Esophagus squamous epithelium (tissue), 5 donors: ENCODE data around the gene NRXN2. TPM values are rescaled to one million over a fixed set of nuclear protein-coding genes. Genes with fewer than 3 reads are reported as not detected.

Experiments used
- DNase-seq: peaks from one replicate; lab custom pipeline; 2025; lab: John Stamatoyannopoulos, UW
- H3K27ac ChIP-seq, 4 donors: fragments of 200-600 bp; sonication (generic); one replicate each; pipeline ENCODE4 v1.5.1; 2016 to 2019; ENCODE audit warnings: mild to moderate bottlenecking in 1 of 4
- H3K27me3 ChIP-seq, 4 donors: fragments of 200-600 bp; sonication (generic); 1 replicate in 3 of 4; 2 replicates in 1 of 4; pipeline versions ENCODE4 v1.5.1 to v1.6.0; 2017 to 2021; ENCODE audit warnings: antibody characterized with exemption in 1 of 4
- H3K36me3 ChIP-seq, 3 donors: fragments of 200-600 bp; sonication (generic); one replicate each; pipeline ENCODE4 v1.5.1; 2016 to 2019
- H3K4me1 ChIP-seq, 3 donors: fragments of 200-600 bp; sonication (generic); one replicate each; pipeline ENCODE4 v1.5.1; 2017 to 2019
- H3K4me3 ChIP-seq, 4 donors: fragments of 200-600 bp; sonication (generic); 1 replicate in 3 of 4; 2 replicates in 1 of 4; pipeline ENCODE4 v1.5.1; 2016 to 2019; ENCODE audit warnings: mild to moderate bottlenecking in 2 of 4, moderate library complexity in 1 of 4
- H3K9me3 ChIP-seq, 3 donors: fragments of 200-600 bp; sonication (generic); one replicate each; pipeline ENCODE4 v1.5.1; 2016 to 2019
- CTCF ChIP-seq, 6 experiments: fragments of 450-650 bp in 4 of 6; fragments of 200-600 bp in 2 of 6; sonication (generic) in 2 of 6; IDR thresholded peaks; one replicate each; pipeline ENCODE4 v1.5.1; 2016 to 2019; ENCODE audit warnings: antibody characterized with exemption in 6 of 6, mild to moderate bottlenecking in 4 of 6, moderate library complexity in 4 of 6
- POLR2A ChIP-seq, 4 donors: fragments of 450-650 bp; IDR thresholded peaks; one replicate each; pipeline ENCODE4 v1.6.1; 2017; ENCODE audit warnings: antibody characterized with exemption in 4 of 4, mild to moderate bottlenecking in 4 of 4, moderate library complexity in 3 of 4
- WGBS, 2 donors: methylation state at CpG; one replicate each; pipeline ENCODE4 v1.1.5; 2018; 5-methylcytosine and 5-hydroxymethylcytosine counted together
- intact Hi-C: fragments of 100-400 bp; cut with DNase I; formaldehyde crosslinking; loops from one replicate; pipeline ENCODE4 v1.15.0; 2022
- total RNA-seq, 4 donors: library from RNA; depleted of rRNA; stranded (reverse); fragments of >200 nt; gene quantifications; one replicate each; pipeline ENCODE4 v1.1.0, GENCODE V29; 2016
- donor health status: DM: yes; HTN: yes; CAD: no.

Gene NRXN2
- total RNA-seq, 4 donors from 2014 or later = 0.38 TPM; not detected in 3

GRCh38 chr11:64675450-64676260 lies 47.3 kb downstream of the NRXN2 start:
- DNase-seq = no peak
- Histone ChIP-seq H3K27me3 (peaks cover 0 to 84% (median 0%) of the 10 kb centered on the region in 4 donors), H3K4me1 (peaks cover 0 to 16% (median 9%) of the 10 kb centered on the region in 3 donors), H3K27ac (no peak overlapping the region), H3K4me3 (no peak overlapping the region), H3K36me3 (no peaks in the 10 kb centered on the region), H3K9me3 (no peaks in the 10 kb centered on the region)
- TF ChIP-seq CTCF (IDR thresholded peaks at IDR 0.05) = no peak
- TF ChIP-seq POLR2A (IDR thresholded peaks at IDR 0.05) = no peak
- WGBS, 2 donors = 43 to 63% methylated on average over 6 to 9 of the region's 19 CpGs
- intact Hi-C loops = no loop called here

- 70 to 92% methylated on average over 2 of the region's 2 CpGs for WGBS, 2 donors
- intact Hi-C loops = no loop called here
- no peak overlapping the region for H3K27ac ChIP-seq
- peaks cover 0 to 16% (median 9%) of the 10 kb centered on the region in 3 donors for H3K4me1 ChIP-seq
- H3K36me3 ChIP-seq = no peaks in the 10 kb centered on the region
- no peak for TF ChIP-seq POLR2A (IDR thresholded peaks at IDR 0.05)
- TF ChIP-seq CTCF (IDR thresholded peaks at IDR 0.05) = no peak
- H3K9me3 ChIP-seq = no peaks in the 10 kb centered on the region
- H3K27me3 ChIP-seq = peaks cover 0 to 93% (median 0%) of the 10 kb centered on the region in 4 donors
- no peak overlapping the region for H3K4me3 ChIP-seq
- DNase-seq = no peak
These were observed 48.2 kb downstream of the NRXN2 start for GRCh38 chr11:64674774-64675173.

- Histone ChIP-seq H3K36me3 (no peaks in the 10 kb centered on the region), H3K9me3 (no peaks in the 10 kb centered on the region), H3K27ac (no peak overlapping the region), H3K4me1 (peaks cover 0 to 16% (median 9%) of the 10 kb centered on the region in 3 donors), H3K27me3 (peaks cover 0 to 100% (median 0%) of the 10 kb centered on the region in 4 donors), H3K4me3 (no peak overlapping the region)
- TF ChIP-seq CTCF (IDR thresholded peaks at IDR 0.05) (no peak), POLR2A (IDR thresholded peaks at IDR 0.05) (no peak)
- no peak for DNase-seq
- intact Hi-C loops = no loop called here
- 77 to 80% methylated on average over 1 of the region's 1 CpG for WGBS, 2 donors
These were observed 49.7 kb downstream of the NRXN2 start for GRCh38 chr11:64673279-64673678.

- no peak overlapping the region for H3K4me3 ChIP-seq
- intact Hi-C loops = no loop called here
- 78 to 81% methylated on average over 2 of the region's 2 CpGs for WGBS, 2 donors
- peaks cover 0 to 99% (median 0%) of the 10 kb centered on the region in 4 donors for H3K27me3 ChIP-seq
- DNase-seq = no peak
- H3K36me3 ChIP-seq = no peaks in the 10 kb centered on the region
- no peak overlapping the region for H3K27ac ChIP-seq
- H3K4me1 ChIP-seq = peaks cover 0 to 16% (median 9%) of the 10 kb centered on the region in 3 donors
- no peaks in the 10 kb centered on the region for H3K9me3 ChIP-seq
- TF ChIP-seq CTCF (IDR thresholded peaks at IDR 0.05) (no peak), POLR2A (IDR thresholded peaks at IDR 0.05) (no peak)
These were observed 50.1 kb downstream of the NRXN2 start for GRCh38 chr11:64672875-64673274.

GRCh38 chr11:64670975-64671374 lies 52.0 kb downstream of the NRXN2 start:
- peaks cover 0 to 92% (median 0%) of the 10 kb centered on the region in 4 donors for H3K27me3 ChIP-seq
- no peak overlapping the region for H3K4me3 ChIP-seq
- no peaks in the 10 kb centered on the region for H3K36me3 ChIP-seq
- H3K27ac ChIP-seq = no peak overlapping the region
- H3K4me1 ChIP-seq = peaks cover 0 to 13% (median 9%) of the 10 kb centered on the region in 3 donors
- TF ChIP-seq POLR2A (IDR thresholded peaks at IDR 0.05) (no peak), CTCF (IDR thresholded peaks at IDR 0.05) (no peak)
- H3K9me3 ChIP-seq = no peaks in the 10 kb centered on the region
- no peak for DNase-seq
- intact Hi-C loops = no loop called here
- WGBS, 2 donors = 24 to 44% methylated on average over 2 to 3 of the region's 3 CpGs
